Germinal center (tissue), 1 donor: ENCODE results near the gene SDCBP2.

Experiments used
- DNase-seq: peaks from one replicate; pipeline ENCODE4 v3.0.0; 2012; ENCODE audit warnings: mixed read lengths, low spot score

The SDCBP2 gene

DNA sequence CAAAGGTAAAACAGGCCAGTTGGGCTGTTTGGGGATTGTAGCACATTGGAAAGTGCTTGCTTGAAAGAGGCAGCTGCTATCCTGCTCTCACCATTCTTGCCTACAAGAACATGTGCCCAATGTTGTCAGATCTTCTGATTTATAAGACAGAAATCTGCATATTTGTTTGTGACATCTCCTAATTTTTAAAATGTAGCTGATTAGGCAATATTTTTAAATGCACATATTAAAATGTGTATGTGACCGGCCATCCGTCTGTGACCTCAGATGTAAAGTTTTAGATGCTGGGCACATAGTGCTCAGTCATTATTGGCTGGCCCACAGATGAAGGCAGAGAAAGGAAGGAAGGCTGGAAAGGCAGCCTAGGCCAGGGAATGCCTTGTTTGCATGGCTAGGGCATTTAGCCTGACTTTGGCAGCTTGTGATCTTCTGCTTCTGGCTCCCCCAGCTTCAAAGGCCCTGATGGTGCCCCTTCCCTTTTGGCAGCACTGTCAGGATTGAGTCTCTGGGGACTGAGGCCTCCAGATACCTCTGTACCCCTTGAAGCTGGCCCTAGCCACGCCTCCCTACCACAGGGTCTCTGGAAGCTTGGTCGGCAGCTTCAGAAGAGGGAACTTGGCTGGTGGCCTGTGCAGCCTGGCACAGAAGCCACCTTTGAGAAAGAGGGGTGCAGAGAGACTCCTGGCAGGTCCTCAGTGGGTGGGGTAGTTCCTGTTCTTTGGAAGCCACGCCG is 56.4 kb downstream of the SDCBP2 start:
- DNase-seq = no peak

DNA sequence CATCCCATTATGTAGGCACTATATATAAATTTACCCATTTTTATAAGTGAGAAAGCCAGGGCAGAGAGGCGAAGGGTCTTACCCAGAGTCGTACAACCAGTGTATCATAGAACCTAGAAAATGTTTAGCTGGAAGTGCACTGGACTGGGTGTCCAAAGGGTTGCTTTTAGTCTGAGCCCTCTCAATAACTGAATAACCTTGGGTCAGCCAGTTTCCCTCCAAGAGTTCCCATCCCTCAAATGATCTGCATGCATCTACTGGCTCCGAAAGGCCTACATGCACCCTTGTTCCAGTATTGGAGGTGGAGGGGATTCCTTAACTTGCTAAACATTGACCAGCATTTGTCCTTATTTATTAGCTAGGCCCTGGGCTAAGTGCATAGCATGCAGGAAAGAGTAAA is 59.1 kb downstream of the SDCBP2 start:
- no peak for DNase-seq

DNA sequence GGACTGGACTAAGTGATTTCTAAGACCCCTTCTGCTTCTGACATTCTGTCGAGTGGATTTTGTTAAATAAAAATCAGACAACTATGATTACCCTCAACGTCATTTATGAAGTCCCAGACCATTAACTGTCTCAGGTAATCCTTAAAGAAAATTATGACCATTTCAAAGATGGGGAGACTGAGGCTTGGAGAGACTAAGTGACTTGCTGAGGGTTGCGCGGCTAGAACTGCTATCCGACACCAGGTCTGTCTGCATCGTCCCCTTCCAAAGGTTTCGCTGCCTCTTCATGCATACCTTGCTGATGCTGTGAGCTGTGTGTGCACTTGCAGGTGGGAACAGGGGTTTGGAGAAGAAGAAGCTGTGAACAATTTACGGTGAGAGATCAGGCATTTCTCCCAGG is 59.7 kb downstream of the SDCBP2 start:
- no peak for DNase-seq

DNA sequence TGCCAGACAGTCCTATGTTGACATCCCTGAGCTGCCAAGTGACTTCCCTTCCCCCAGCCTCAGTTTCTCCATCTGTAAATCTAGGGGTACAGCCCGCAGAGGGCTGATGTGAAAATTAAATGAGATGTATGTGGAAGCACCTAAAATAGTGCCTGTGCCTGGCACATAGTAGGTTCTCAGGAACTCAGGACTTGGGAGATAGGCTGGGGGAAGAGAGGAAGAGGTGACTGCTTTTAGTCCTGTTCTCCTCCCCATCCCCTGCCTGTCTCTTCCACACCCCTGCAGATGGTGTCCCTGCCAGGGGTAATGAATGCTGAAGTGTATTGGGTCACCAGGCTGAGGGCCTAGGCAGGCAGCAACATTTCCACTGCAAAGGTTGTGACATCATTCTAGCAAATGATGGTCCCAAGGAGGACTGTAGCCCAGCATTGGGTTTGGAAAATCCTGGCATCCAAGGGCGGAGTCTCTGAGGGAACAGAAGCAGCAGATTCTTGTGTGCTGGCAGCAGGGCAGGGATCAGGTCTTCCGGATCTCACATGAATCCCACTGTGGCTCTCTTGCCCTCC is 61.0 kb downstream of the SDCBP2 start:
- no peak for DNase-seq

DNA sequence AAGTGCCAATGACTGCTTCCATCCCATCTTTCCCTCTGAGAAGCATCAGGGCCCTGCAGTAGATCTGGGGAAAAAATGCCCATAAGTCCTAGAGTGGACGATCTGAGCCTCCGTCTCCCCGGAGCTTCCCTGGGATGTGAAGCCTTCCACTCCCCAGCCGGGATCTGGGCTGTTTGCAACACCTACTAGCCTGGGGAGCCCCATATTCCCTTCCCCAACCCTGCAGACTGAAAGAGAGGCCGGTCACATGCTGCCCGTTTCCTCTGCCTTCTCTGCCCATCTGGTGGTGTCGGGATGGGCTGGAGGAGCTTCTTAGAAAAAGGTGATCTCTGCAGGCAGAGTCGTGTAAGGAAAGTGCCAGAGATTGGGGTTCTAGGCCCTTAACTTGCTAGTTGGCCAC is 61.8 kb downstream of the SDCBP2 start:
- DNase-seq = no peak

DNA sequence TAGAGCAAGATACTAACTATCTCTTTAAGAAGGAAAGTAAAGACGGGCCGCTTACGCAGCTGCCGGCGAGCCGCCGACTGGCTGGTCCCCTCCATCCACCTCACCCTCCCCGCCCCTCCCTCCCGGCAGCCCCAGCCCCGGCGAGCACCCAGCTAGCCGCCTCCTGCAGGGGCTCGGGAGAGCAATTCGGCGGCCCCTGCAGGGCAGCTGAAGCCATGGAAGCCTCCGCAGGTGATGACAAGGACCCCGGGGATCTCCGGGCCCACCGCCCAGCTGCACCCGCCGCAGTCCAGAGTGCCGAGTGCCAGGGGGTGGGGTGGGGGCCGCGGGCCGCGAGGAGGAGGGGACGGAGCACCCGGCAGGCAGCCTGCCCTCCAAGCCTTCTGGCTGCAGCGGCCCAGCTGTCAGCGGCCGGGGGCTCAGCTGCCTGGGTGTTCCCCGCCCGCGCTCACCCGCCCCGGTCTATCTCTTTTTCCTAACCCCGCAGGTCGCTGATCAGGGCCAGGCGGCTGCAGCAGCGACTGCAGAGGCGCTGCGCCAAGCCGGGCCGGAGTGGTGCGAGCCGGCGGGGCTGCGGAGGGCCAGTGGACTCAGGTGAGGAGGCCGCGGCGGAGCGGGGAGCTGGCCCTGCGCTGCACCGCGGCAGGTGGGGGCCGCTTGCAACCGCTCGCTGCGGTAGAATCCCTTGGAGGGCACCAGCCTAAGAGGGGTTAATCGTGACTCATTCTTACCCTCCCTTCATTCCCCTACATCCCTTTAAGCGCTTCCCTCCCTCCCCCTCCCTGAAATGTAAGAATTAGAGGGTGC is 62.6 kb downstream of the SDCBP2 start, which contains the start of gene SNPH:
Gene SNPH (plus strand): TSS at position 128 of the 807 bp plus-strand sequence. CDS start 29,946 bp downstream, outside the sequence.
- DNase-seq = peak; percentile 69

DNA sequence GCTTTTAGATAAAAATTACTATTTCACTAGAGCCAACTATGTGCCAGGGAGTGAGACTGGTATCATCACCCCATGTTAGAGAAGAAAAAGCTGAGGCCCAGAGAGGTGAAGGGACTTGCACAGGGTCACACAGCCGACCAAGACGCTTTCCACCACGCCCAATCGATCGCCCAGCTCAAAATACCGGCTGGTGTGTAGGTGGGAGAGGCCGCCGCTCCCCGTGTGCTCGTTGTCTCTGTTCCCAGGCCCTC is 63.1 kb downstream of the SDCBP2 start:
- no peak for DNase-seq

DNA sequence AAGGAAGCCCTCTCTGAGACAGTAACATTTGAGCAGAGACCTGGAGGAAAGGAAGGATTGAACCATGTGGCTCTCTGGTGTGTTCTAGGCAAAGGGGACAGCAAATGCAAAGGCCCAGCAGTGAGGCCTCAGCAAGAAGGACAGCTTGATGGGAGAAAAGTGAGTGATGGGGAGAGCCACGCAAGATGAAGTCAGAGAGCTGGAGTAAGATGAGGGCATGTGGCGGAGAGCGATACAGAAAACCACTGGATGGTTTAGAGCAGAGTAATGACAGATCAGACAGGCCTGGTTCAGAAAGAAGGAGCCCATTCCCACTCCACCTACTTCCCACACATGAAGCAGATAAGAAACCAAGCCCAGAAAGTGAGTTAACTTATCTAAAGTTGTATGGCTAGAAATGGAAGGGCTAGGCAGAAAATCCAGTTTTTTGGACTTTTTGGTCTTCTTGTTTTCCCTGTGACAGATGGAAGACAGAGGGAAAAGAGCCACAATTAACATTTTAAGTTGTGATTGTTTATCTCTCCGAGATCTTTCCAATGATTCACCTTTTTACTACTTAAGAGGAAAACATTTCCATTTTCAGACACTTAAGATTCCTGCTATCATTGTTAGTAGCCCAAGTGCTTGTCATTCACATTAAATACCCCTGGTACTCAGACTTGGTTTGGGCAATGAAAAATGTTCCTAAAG is 63.6 kb downstream of the SDCBP2 start:
- DNase-seq = no peak

DNA sequence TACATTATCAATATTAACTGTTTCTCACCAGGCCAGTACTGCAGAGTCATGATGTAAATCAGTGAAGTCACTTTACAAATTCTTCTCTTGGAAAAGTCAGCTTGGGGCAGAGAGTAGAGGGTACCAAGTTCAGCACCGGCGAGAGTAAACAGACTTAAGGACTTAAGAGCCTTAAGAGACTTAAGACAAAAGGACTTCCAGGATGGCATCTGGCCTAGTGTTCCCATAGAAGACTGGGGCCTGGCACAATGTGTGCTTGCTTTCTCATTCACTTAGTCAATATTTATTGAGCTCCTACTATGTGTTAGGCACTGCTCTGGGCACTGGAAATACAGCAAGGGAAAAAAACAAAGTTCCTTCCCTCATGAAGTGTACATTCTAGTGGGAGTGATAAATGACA is 64.2 kb downstream of the SDCBP2 start:
- no peak for DNase-seq

DNA sequence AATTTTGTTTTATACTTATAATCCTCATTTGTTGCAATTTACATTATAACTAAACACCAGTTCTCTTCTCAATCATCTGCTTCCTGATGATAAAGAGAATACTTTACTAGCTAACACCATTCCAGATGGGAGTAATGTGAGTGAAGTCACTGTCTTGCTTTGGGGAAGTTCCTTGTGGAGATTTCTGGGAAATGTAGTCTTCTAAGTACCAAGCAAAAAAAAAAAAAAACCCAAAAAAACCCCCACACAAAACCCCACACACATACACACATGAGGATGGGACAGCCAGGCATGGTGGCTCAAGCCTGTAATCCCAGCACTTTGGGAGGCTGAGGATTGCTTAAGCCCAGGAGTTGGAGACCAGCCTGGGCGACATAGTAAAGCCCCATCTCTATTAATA is 65.1 kb downstream of the SDCBP2 start:
- no peak for DNase-seq
